HCT116 (cell line): ENCODE measurements around the gene MDP1. TPM values are rescaled to one million over a fixed set of nuclear protein-coding genes. Genes with fewer than 3 reads are reported as not detected.

Experiments used
- ATAC-seq: fragments of 200-7000 bp; cut with Tn5 transposase; 2 replicates; pipeline ENCODE4 v1.9.1; 2020; ENCODE audit warnings: mild to moderate bottlenecking, moderate library complexity
- BruUV-seq: library from RNA; stranded (reverse); fragments of 400-500 nt; replicated peaks from 2 replicates; lab custom pipeline; 2021; lab: Mats Ljungman, UMichigan
- CTCF ChIA-PET: fragments of 300-600 bp; sonication (Branson Sonifier 250); formaldehyde crosslinking; loops from one replicate; lab custom pipeline; 2021; ENCODE audit warnings: antibody characterized with exemption; lab: Charles Lee
- POLR2A ChIA-PET: fragments of 300-600, 350-600 bp; sonication (Branson Sonifier 250); formaldehyde crosslinking; loops from one replicate; lab custom pipeline; 2021; ENCODE audit warnings: antibody characterized with exemption; lab: Charles Lee
- RAD21 ChIA-PET, 2 experiments: fragments of 300-600 bp; sonication (Branson Sonifier 250); formaldehyde crosslinking; loops; one replicate each; lab custom pipeline; 2023; ENCODE audit warnings: low total read pairs in 2 of 2; ENCODE audit not compliant: uncharacterized antibody in 2 of 2, unreplicated experiment in 2 of 2, low non-redundant PET in 1 of 2; lab: Charles Lee
- DNase-seq: peaks from one replicate; pipeline ENCODE4 v3.0.0-alpha.2; 2010; ENCODE audit warnings: low read depth, low spot score
- H2AFZ ChIP-seq: fragments of 200-600 bp; shearing (Covaris generic), sonication (generic); 2 replicates; pipeline ENCODE4 v1.6.1; 2017; ENCODE audit warnings: low read depth, mixed run types, mixed read lengths, antibody characterized with exemption, low read length; ENCODE audit not compliant: poor library complexity, severe bottlenecking
- H3K27ac ChIP-seq: 2 replicates; pipeline ENCODE4 v1.5.1; 2012; ENCODE audit warnings: low read depth, low read length
- H3K27me3 ChIP-seq: fragments of 200-600 bp; sonication (generic); 2 replicates; pipeline ENCODE4 v1.6.1; 2016; ENCODE audit warnings: mixed run types, low read length, mixed read lengths; ENCODE audit not compliant: insufficient read depth
- H3K36me3 ChIP-seq, 2 experiments: fragments of 200-500 bp in 1 of 2; fragments of 200-600 bp in 1 of 2; sonication (Bioruptor generic) in 1 of 2; sonication (generic) in 1 of 2; 2 replicates each; pipeline versions ENCODE4 v1.5.1 to v1.6.1; 2014 to 2016; ENCODE audit warnings: low read length in 2 of 2, inconsistent platforms in 1 of 2, mixed read lengths in 1 of 2, mixed run types in 1 of 2; ENCODE audit not compliant: insufficient read depth in 2 of 2, control insufficient read depth in 1 of 2
- H3K4me1 ChIP-seq, 2 experiments: fragments of 200-600 bp in 1 of 2; sonication (generic) in 1 of 2; 2 replicates each; pipeline versions ENCODE4 v1.5.1 to v1.6.1; 2012 to 2017; ENCODE audit warnings: low read length in 2 of 2, inconsistent platforms in 1 of 2, mild to moderate bottlenecking in 1 of 2, mixed read lengths in 1 of 2, mixed run types in 1 of 2, moderate library complexity in 1 of 2; ENCODE audit not compliant: insufficient read depth in 2 of 2, control insufficient read depth in 1 of 2
- H3K4me2 ChIP-seq: fragments of 200-600 bp; sonication (generic); 2 replicates; pipeline ENCODE4 v1.6.1; 2017; ENCODE audit warnings: mixed run types, low read length, mixed read lengths
- H3K4me3 ChIP-seq, 2 experiments: fragments of 200-600 bp in 1 of 2; sonication (generic) in 1 of 2; replicated peaks in 1 of 2; 2 replicates each; pipeline ENCODE4 v1.5.1; 2011 to 2016; ENCODE audit warnings: low read length in 2 of 2, control low read depth in 1 of 2, low read depth in 1 of 2, mild to moderate bottlenecking in 1 of 2, mixed read lengths in 1 of 2, mixed run types in 1 of 2
- H3K79me2 ChIP-seq: fragments of 200-600 bp; sonication (generic); 2 replicates; pipeline ENCODE4 v1.6.1; 2017; ENCODE audit warnings: mild to moderate bottlenecking, mixed run types, low read length, moderate library complexity, mixed read lengths; ENCODE audit not compliant: insufficient read depth
- H3K9ac ChIP-seq: fragments of 200-600 bp; sonication (generic); 2 replicates; pipeline ENCODE4 v1.6.1; 2016; ENCODE audit warnings: low read length, mixed read lengths
- H3K9me2 ChIP-seq: fragments of 200-600 bp; sonication (generic), shearing (Covaris generic); 2 replicates; pipeline ENCODE4 v1.6.1; 2017; ENCODE audit warnings: mixed run types, mild to moderate bottlenecking, moderate library complexity; ENCODE audit not compliant: insufficient read depth
- H3K9me3 ChIP-seq, 2 experiments: fragments of 200-500 bp in 1 of 2; fragments of 200-600 bp in 1 of 2; sonication (Bioruptor generic) in 1 of 2; sonication (generic) in 1 of 2; 2 replicates each; pipeline ENCODE4 v1.6.1; 2014 to 2017; ENCODE audit warnings: low read length in 2 of 2, mixed read lengths in 2 of 2, inconsistent platforms in 1 of 2, low read depth in 1 of 2, mild to moderate bottlenecking in 1 of 2, mixed run types in 1 of 2, moderate library complexity in 1 of 2; ENCODE audit not compliant: control insufficient read depth in 1 of 2, insufficient read depth in 1 of 2
- H4K20me1 ChIP-seq: fragments of 200-600 bp; sonication (generic), shearing (Covaris generic); 2 replicates; pipeline ENCODE4 v1.6.1; 2017; ENCODE audit warnings: mixed run types, mild to moderate bottlenecking, moderate library complexity; ENCODE audit not compliant: insufficient read depth
- ATF3 ChIP-seq: IDR thresholded peaks from 2 replicates; pipeline ENCODE4 v1.6.1; 2012
- CBX3 ChIP-seq: IDR thresholded peaks from 2 replicates; pipeline ENCODE4 v1.6.1; 2012; ENCODE audit warnings: low read depth
- CEBPB ChIP-seq: IDR thresholded peaks from 2 replicates; pipeline ENCODE4 v1.6.1; 2012; ENCODE audit warnings: low read depth
- CTCF ChIP-seq, 3 experiments: fragments of 200-600 bp in 1 of 3; sonication (generic) in 1 of 3; IDR thresholded peaks in 2 of 3; conservative IDR thresholded peaks in 1 of 3; 2 replicates each; pipeline ENCODE4 v1.5.1; 2012 to 2017; ENCODE audit warnings: low read depth in 2 of 3, low read length in 2 of 3, antibody characterized with exemption in 1 of 3, borderline replicate concordance in 1 of 3, control low read depth in 1 of 3, mild to moderate bottlenecking in 1 of 3, mixed read lengths in 1 of 3, mixed run types in 1 of 3, moderate library complexity in 1 of 3; ENCODE audit not compliant: insufficient read depth in 1 of 3
- EGR1 ChIP-seq: IDR thresholded peaks from 2 replicates; pipeline ENCODE4 v1.6.1; 2012; ENCODE audit warnings: low read depth
- ELF1 ChIP-seq: IDR thresholded peaks from 2 replicates; pipeline ENCODE4 v1.6.1; 2012; ENCODE audit warnings: low read depth, borderline replicate concordance
- EZH2phosphoT487 ChIP-seq: fragments of 200-600 bp; IDR thresholded peaks from 2 replicates; pipeline ENCODE4 v1.6.1; 2018; ENCODE audit warnings: antibody characterized with exemption, borderline replicate concordance
- FOSL1 ChIP-seq: IDR thresholded peaks from 2 replicates; pipeline ENCODE4 v1.6.1; 2012; ENCODE audit warnings: low read depth
- MAX ChIP-seq: IDR thresholded peaks from 2 replicates; pipeline ENCODE4 v1.6.1; 2012
- POLR2A ChIP-seq: IDR thresholded peaks from 2 replicates; pipeline ENCODE4 v1.7.0; 2011; ENCODE audit warnings: borderline replicate concordance; ENCODE audit not compliant: insufficient read depth, insufficient read length; ENCODE audit errors: extremely low read depth
- POLR2AphosphoS5 ChIP-seq: IDR thresholded peaks from 2 replicates; pipeline ENCODE4 v1.6.1; 2011; ENCODE audit warnings: mild to moderate bottlenecking, low read depth, low read length, moderate library complexity
- REST ChIP-seq: IDR thresholded peaks from 2 replicates; pipeline ENCODE4 v1.6.1; 2012; ENCODE audit warnings: low read depth
- SIN3A ChIP-seq: IDR thresholded peaks from 2 replicates; pipeline ENCODE4 v1.6.1; 2012; ENCODE audit warnings: low read depth
- SP1 ChIP-seq: IDR thresholded peaks from 2 replicates; pipeline ENCODE4 v1.6.1; 2012; ENCODE audit warnings: low read depth
- YY1 ChIP-seq: IDR thresholded peaks from 2 replicates; pipeline ENCODE4 v1.6.1; 2011; ENCODE audit warnings: low read length, low read depth, moderate library complexity, mild to moderate bottlenecking; ENCODE audit not compliant: insufficient replicate concordance; ENCODE audit errors: extremely low read depth
- ZFX ChIP-seq: fragments of 450-650 bp; IDR thresholded peaks from 2 replicates; pipeline ENCODE4 v1.6.1; 2017
- ZNF274 ChIP-seq: fragments of 200-500 bp; sonication (Bioruptor generic); IDR thresholded peaks from 2 replicates; pipeline ENCODE4 v1.6.1; 2014; ENCODE audit warnings: mild to moderate bottlenecking, low read depth, low read length, inconsistent platforms
- intact Hi-C: fragments of 100-400 bp; cut with micrococcal nuclease; formaldehyde crosslinking; loops from 2 replicates; pipeline ENCODE4 v1.10.0; 2022
- total RNA-seq: library from RNA; stranded (reverse); gene quantifications from one replicate; pipeline ENCODE4 v1.2.1, GENCODE V29; 2021; ENCODE audit not compliant: unreplicated experiment

Gene MDP1
- total RNA-seq, 1 experiment from 2014 or later, result 15.9 TPM

- Histone ChIP-seq H3K4me1 (peaks cover 10 to 14% of the 10 kb centered on the region in 2 experiments), H2AFZ (no peak overlapping the region), H3K9me2 (no peaks in the 10 kb centered on the region), H3K36me3 (no peaks in the 10 kb centered on the region; a peak in 1 of 4 replicates), H3K4me3 (no peak overlapping the region), H3K9ac (no peak overlapping the region), H4K20me1 (no peaks in the 10 kb centered on the region), H3K9me3 (no peaks in the 10 kb centered on the region), H3K27ac (no peak overlapping the region), H3K4me2 (no peak overlapping the region), H3K79me2 (no peaks in the 10 kb centered on the region), H3K27me3 (no peaks in the 10 kb centered on the region)
- ChIA-PET RAD21 (no interaction called here), POLR2A (no interaction called here), CTCF (interaction anchor here (1.0 to 1.1 kb wide), 2 partner anchors 13 to 50 kb away, joined by 3 read pairs; partner anchors contain the start of genes CIDEB and RABGGTA)
- intact Hi-C loops, result no loop called here
- no peak for DNase-seq
- no peak for TF ChIP-seq MAX
- no TSS peak for BruUV-seq
- no peak for ATAC-seq
Measured at GRCh38 chr14:24258119-24258518, 42.3 kb upstream of the MDP1 start.

- Histone ChIP-seq H3K9me3 (no peaks in the 10 kb centered on the region), H3K4me1 (peaks cover 10 to 15% of the 10 kb centered on the region in 2 experiments), H3K36me3 (no peaks in the 10 kb centered on the region; a peak in 1 of 4 replicates), H3K27me3 (no peaks in the 10 kb centered on the region), H3K79me2 (no peaks in the 10 kb centered on the region), H3K9me2 (no peaks in the 10 kb centered on the region), H2AFZ (no peak overlapping the region), H3K4me3 (no peak overlapping the region), H3K27ac (no peak overlapping the region), H3K9ac (no peak overlapping the region), H3K4me2 (no peak overlapping the region), H4K20me1 (no peaks in the 10 kb centered on the region)
- RAD21 ChIA-PET, result no interaction called here
- no TSS peak for BruUV-seq
- DNase-seq (no peak), ATAC-seq (no peak)
- POLR2A ChIA-PET, result no interaction called here
- intact Hi-C loops, result no loop called here
- CTCF ChIA-PET, result no interaction called here
- TF ChIP-seq POLR2AphosphoS5 (no peak), SIN3A (no peak), SP1 (no peak), ATF3 (no peak), CEBPB (no peak), ZNF274 (no peak), FOSL1 (no peak), CBX3 (no peak), REST (no peak), YY1 (no peak), ELF1 (no peak), POLR2A (no peak), EGR1 (no peak), ZFX (no peak), CTCF (IDR thresholded peaks at IDR 0.05 in 2 of 3, conservative IDR thresholded peaks at IDR 0.05 in 1 of 3; ENCODE audit: borderline replicate concordance in 1 of 3, insufficient read depth in 1 of 3, low read depth in 2 of 3, low read length in 2 of 3) (no peak), EZH2phosphoT487 (no peak)
Measured at GRCh38 chr14:24256960-24257359, 41.1 kb upstream of the MDP1 start.
